GM12878 (cell line): ENCODE measurements around the gene IGSF6. TPM values are rescaled to one million over a fixed set of nuclear protein-coding genes. Genes with fewer than 3 reads are reported as not detected.

ENCODE experiments used
- CHD2 ChIP-seq: IDR thresholded peaks from 2 replicates; pipeline ENCODE4 v1.6.1; 2011; ENCODE audit warnings: low read depth, low read length, improper control_type of control experiment, borderline replicate concordance
- KAT2A ChIP-seq: conservative IDR thresholded peaks from 2 replicates; pipeline ENCODE4 v1.6.1; 2011; ENCODE audit warnings: low read depth, low read length; ENCODE audit not compliant: control insufficient read depth
- KLF5 ChIP-seq: fragments of 450-650 bp; IDR thresholded peaks from 2 replicates; pipeline ENCODE4 v1.6.1; 2014; ENCODE audit warnings: mild to moderate bottlenecking; ENCODE audit not compliant: partially characterized antibody
- NR2F1 ChIP-seq: fragments of 450-650 bp; conservative IDR thresholded peaks from 2 replicates; pipeline ENCODE4 v1.6.1; 2017; ENCODE audit warnings: mild to moderate bottlenecking
- PAX5 ChIP-seq: IDR thresholded peaks from 2 replicates; pipeline ENCODE4 v1.6.1; 2011; ENCODE audit warnings: low read depth, low read length, borderline replicate concordance
- POU2F2 ChIP-seq: IDR thresholded peaks from 3 replicates; pipeline ENCODE4 v1.6.1; 2011; ENCODE audit warnings: low read depth, mild to moderate bottlenecking, low read length, borderline replicate concordance
- RAD21 ChIP-seq: IDR thresholded peaks from 2 replicates; pipeline ENCODE4 v1.6.1; 2011; ENCODE audit warnings: mild to moderate bottlenecking, low read depth, low read length, moderate library complexity; ENCODE audit not compliant: insufficient read depth
- RAD51 ChIP-seq: fragments of 450-650 bp; IDR thresholded peaks from 2 replicates; pipeline ENCODE4 v1.6.1; 2016; ENCODE audit warnings: moderate library complexity, mild to moderate bottlenecking, inconsistent platforms
- RFX5 ChIP-seq: IDR thresholded peaks from 2 replicates; pipeline ENCODE4 v1.6.1; 2011; ENCODE audit warnings: low read depth, low read length, improper control_type of control experiment
- SRF ChIP-seq, 2 experiments: IDR thresholded peaks; 2 replicates each; pipeline ENCODE4 v1.6.1; 2011; ENCODE audit warnings: low read depth in 2 of 2, low read length in 2 of 2, mild to moderate bottlenecking in 1 of 2, moderate library complexity in 1 of 2
- TCF7 ChIP-seq: IDR thresholded peaks from 2 replicates; pipeline ENCODE4 v1.6.1; 2014; ENCODE audit warnings: antibody characterized with exemption, borderline replicate concordance
- ZNF274 ChIP-seq: IDR thresholded peaks from one replicate; pipeline ENCODE4 v1.8.0; 2011; ENCODE audit not compliant: insufficient read length, insufficient read depth
- ZNF384 ChIP-seq: IDR thresholded peaks from 2 replicates; pipeline ENCODE4 v1.6.1; 2012; ENCODE audit warnings: low read depth, mild to moderate bottlenecking, low read length, improper control_type of control experiment, borderline replicate concordance
- polyA plus RNA-seq, 11 experiments: library from polyadenylated mRNA; depleted of rRNA in 4 of 11; unstranded in 6 of 11; stranded (reverse) in 5 of 11; fragments of >200 nt; fragmentation: Nextera tagmentation in 4 of 11; fragmentation: Illumina TruSeq in 1 of 11; extraction: Ambion mirVana in 4 of 11; extraction: Trizol in 1 of 11; gene quantifications; 1 replicate in 1 of 11; 2 replicates in 10 of 11; pipeline versions ENCODE4 v1.2.1 to v1.2.3, GENCODE V29; 2011 to 2016; ENCODE audit warnings: inconsistent platforms in 2 of 11, missing spikeins in 2 of 11, low read depth in 1 of 11
- total RNA-seq, 4 experiments: library from RNA; depleted of rRNA in 3 of 4; stranded (reverse); fragments of >200 nt in 3 of 4; fragmentation: Illumina TruSeq in 1 of 4; extraction: Trizol in 1 of 4; gene quantifications; 2 replicates each; pipeline versions ENCODE4 v1.2.1 to v1.2.3, GENCODE V29; 2013 to 2021
- TF ChIP-seq, protein P1 (sequence below): IDR thresholded peaks from 2 replicates; pipeline ENCODE4 v1.6.1; 2011; ENCODE audit warnings: low read depth, low read length, improper control_type of control experiment, borderline replicate concordance
- TF ChIP-seq, protein P2 (sequence below): fragments of 450-650 bp; formaldehyde crosslinking; IDR thresholded peaks from 2 replicates; pipeline ENCODE4 v1.4.0; 2020; ENCODE audit warnings: mild to moderate bottlenecking, moderate library complexity
- TF ChIP-seq, protein P3 (sequence below): fragments of 450-650 bp; IDR thresholded peaks from 2 replicates; pipeline ENCODE4 v1.6.1; 2017; ENCODE audit warnings: mild to moderate bottlenecking, moderate library complexity

IGSF6 gene
- total and polyA plus RNA-seq, 10 of the 15 experiments (the other 5 are each of a cell fraction or from before 2014, with no cell fraction given): 0.32 to 1.2 (median 0.72) TPM

DNA sequence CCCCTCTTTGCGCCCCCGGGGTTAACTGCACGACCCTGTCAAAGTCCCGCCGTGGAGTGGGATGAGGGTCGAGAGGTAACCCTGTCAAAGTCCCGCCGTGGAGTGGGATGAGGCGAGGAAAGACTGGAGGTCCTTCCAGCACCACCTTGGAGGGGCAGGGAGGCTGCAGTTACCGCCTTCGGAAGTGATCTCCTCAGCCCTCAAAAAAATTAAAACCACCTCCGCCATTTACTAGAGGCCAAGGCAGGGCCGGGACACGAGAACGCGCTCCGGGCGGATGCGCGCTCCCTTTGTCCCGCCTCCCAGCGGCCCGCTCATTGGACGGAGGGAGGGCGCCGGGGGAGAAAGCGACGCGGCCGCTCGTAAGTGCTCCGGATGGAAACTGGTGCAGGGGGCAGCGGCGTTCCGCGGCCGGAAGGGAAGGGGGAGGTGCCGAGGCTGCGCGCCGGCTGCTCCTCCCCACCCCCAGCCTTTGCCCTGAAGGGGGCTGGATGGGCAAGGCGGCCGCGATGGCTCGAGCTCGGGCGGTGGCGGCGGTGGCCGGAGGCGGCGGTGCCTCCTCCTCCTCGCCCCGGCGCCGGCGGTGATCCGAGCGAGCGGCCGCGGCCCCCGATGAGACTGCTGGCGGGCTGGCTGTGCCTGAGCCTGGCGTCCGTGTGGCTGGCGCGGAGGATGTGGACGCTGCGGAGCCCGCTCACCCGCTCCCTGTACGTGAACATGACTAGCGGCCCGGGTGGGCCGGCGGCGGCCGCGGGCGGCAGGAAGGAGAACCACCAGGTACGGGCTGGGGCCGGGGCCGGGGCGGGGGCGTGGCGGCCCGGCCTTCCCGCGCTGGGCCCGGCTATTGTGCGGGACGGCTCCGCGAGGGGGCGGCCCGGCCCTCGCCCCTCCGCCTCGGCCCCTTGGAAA is 53.0 kb downstream of the IGSF6 start, which contains the start of gene METTL9 (continued):
- no peak for TF ChIP-seq RAD51
- TF ChIP-seq SRF (IDR thresholded peaks at IDR 0.05; ENCODE audit: low read depth in 2 of 2, low read length in 2 of 2): peak; percentile 26 to 86; a peak in 2 of 4 replicates
- peak; percentile 41; the same call in 1 of the 2 replicates for TF ChIP-seq ZNF384
- no peak for TF ChIP-seq TCF7
- peak; percentile 95 for TF ChIP-seq CHD2
- TF ChIP-seq PAX5: no peak; the same call in 1 of the 2 replicates
- TF ChIP-seq RFX5: peak; percentile 48; the same call in 1 of the 2 replicates
- no peak for TF ChIP-seq RAD21
- TF ChIP-seq, protein P1, sequence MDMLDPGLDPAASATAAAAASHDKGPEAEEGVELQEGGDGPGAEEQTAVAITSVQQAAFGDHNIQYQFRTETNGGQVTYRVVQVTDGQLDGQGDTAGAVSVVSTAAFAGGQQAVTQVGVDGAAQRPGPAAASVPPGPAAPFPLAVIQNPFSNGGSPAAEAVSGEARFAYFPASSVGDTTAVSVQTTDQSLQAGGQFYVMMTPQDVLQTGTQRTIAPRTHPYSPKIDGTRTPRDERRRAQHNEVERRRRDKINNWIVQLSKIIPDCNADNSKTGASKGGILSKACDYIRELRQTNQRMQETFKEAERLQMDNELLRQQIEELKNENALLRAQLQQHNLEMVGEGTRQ: no peak
- TF ChIP-seq, protein P2, sequence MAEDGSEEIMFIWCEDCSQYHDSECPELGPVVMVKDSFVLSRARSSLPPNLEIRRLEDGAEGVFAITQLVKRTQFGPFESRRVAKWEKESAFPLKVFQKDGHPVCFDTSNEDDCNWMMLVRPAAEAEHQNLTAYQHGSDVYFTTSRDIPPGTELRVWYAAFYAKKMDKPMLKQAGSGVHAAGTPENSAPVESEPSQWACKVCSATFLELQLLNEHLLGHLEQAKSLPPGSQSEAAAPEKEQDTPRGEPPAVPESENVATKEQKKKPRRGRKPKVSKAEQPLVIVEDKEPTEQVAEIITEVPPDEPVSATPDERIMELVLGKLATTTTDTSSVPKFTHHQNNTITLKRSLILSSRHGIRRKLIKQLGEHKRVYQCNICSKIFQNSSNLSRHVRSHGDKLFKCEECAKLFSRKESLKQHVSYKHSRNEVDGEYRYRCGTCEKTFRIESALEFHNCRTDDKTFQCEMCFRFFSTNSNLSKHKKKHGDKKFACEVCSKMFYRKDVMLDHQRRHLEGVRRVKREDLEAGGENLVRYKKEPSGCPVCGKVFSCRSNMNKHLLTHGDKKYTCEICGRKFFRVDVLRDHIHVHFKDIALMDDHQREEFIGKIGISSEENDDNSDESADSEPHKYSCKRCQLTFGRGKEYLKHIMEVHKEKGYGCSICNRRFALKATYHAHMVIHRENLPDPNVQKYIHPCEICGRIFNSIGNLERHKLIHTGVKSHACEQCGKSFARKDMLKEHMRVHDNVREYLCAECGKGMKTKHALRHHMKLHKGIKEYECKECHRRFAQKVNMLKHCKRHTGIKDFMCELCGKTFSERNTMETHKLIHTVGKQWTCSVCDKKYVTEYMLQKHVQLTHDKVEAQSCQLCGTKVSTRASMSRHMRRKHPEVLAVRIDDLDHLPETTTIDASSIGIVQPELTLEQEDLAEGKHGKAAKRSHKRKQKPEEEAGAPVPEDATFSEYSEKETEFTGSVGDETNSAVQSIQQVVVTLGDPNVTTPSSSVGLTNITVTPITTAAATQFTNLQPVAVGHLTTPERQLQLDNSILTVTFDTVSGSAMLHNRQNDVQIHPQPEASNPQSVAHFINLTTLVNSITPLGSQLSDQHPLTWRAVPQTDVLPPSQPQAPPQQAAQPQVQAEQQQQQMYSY: no peak
- TF ChIP-seq NR2F1: peak; percentile 46
- TF ChIP-seq KLF5: peak; percentile 89
- peak; percentile 86; the same call in 2 of the 3 replicates for TF ChIP-seq POU2F2
- TF ChIP-seq KAT2A: no peak
- TF ChIP-seq ZNF274: no peak
- TF ChIP-seq, protein P3, sequence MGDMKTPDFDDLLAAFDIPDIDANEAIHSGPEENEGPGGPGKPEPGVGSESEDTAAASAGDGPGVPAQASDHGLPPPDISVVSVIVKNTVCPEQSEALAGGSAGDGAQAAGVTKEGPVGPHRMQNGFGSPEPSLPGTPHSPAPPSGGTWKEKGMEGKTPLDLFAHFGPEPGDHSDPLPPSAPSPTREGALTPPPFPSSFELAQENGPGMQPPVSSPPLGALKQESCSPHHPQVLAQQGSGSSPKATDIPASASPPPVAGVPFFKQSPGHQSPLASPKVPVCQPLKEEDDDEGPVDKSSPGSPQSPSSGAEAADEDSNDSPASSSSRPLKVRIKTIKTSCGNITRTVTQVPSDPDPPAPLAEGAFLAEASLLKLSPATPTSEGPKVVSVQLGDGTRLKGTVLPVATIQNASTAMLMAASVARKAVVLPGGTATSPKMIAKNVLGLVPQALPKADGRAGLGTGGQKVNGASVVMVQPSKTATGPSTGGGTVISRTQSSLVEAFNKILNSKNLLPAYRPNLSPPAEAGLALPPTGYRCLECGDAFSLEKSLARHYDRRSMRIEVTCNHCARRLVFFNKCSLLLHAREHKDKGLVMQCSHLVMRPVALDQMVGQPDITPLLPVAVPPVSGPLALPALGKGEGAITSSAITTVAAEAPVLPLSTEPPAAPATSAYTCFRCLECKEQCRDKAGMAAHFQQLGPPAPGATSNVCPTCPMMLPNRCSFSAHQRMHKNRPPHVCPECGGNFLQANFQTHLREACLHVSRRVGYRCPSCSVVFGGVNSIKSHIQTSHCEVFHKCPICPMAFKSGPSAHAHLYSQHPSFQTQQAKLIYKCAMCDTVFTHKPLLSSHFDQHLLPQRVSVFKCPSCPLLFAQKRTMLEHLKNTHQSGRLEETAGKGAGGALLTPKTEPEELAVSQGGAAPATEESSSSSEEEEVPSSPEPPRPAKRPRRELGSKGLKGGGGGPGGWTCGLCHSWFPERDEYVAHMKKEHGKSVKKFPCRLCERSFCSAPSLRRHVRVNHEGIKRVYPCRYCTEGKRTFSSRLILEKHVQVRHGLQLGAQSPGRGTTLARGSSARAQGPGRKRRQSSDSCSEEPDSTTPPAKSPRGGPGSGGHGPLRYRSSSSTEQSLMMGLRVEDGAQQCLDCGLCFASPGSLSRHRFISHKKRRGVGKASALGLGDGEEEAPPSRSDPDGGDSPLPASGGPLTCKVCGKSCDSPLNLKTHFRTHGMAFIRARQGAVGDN: peak; percentile 74
